Neuronal stem cell (in vitro differentiated cells): ENCODE results near the gene ARHGEF28.

Experiments
- DNase-seq: peaks from one replicate; pipeline ENCODE4 v3.0.0-alpha.2; 2013; ENCODE audit warnings: low spot score
- H2AFZ ChIP-seq: one replicate; pipeline ENCODE4 v1.6.1; 2013; ENCODE audit warnings: mild to moderate bottlenecking, low read length, inconsistent platforms
- H2AK5ac ChIP-seq: 2 replicates; pipeline ENCODE4 v1.6.1; 2013; ENCODE audit warnings: low read depth, mild to moderate bottlenecking, inconsistent platforms, low read length, moderate library complexity, mixed read lengths
- H2BK120ac ChIP-seq: 2 replicates; pipeline ENCODE4 v1.6.1; 2013; ENCODE audit warnings: low read depth, mild to moderate bottlenecking, inconsistent platforms, low read length, moderate library complexity, mixed read lengths
- H2BK12ac ChIP-seq: one replicate; pipeline ENCODE4 v1.6.1; 2013; ENCODE audit warnings: low read length, inconsistent platforms
- H2BK15ac ChIP-seq: 2 replicates; pipeline ENCODE4 v1.6.1; 2013; ENCODE audit warnings: mild to moderate bottlenecking, low read length, inconsistent platforms, mixed read lengths
- H2BK5ac ChIP-seq: one replicate; pipeline ENCODE4 v1.6.1; 2013; ENCODE audit warnings: inconsistent platforms, mild to moderate bottlenecking, low read length, moderate library complexity
- H3K14ac ChIP-seq: one replicate; pipeline ENCODE4 v1.6.1; 2013; ENCODE audit warnings: low read length, inconsistent platforms
- H3K18ac ChIP-seq: 2 replicates; pipeline ENCODE4 v1.6.1; 2013; ENCODE audit warnings: low read length, inconsistent platforms
- H3K23ac ChIP-seq: 2 replicates; pipeline ENCODE4 v1.6.1; 2013; ENCODE audit warnings: low read depth, mild to moderate bottlenecking, mixed read lengths, low read length, inconsistent platforms; ENCODE audit not compliant: poor library complexity
- H3K27ac ChIP-seq: replicated peaks from 3 replicates; pipeline ENCODE4 v1.5.1; 2013; ENCODE audit warnings: low read length, inconsistent platforms
- H3K27me3 ChIP-seq, 3 experiments: 2 replicates each; pipeline ENCODE4 v1.6.1; 2013; ENCODE audit warnings: low read length in 3 of 3, mild to moderate bottlenecking in 2 of 3, inconsistent platforms in 1 of 3, low read depth in 1 of 3, mixed read lengths in 1 of 3, moderate library complexity in 1 of 3; ENCODE audit not compliant: control insufficient read depth in 3 of 3, insufficient read depth in 3 of 3
- H3K36me3 ChIP-seq, 2 donors: replicated peaks in 1 of 2; 2 replicates each; pipeline ENCODE4 v1.6.1; 2013; ENCODE audit warnings: low read length in 2 of 2; ENCODE audit not compliant: control insufficient read depth in 2 of 2, insufficient read depth in 2 of 2
- H3K4ac ChIP-seq: 2 replicates; pipeline ENCODE4 v1.6.1; 2013; ENCODE audit warnings: inconsistent platforms, mild to moderate bottlenecking, low read length, moderate library complexity
- H3K4me1 ChIP-seq, 2 donors: 1 replicate in 1 of 2; 2 replicates in 1 of 2; pipeline ENCODE4 v1.6.1; 2013; ENCODE audit warnings: low read length in 2 of 2, low read depth in 1 of 2; ENCODE audit not compliant: control insufficient read depth in 2 of 2, insufficient read depth in 1 of 2
- H3K4me2 ChIP-seq: one replicate; pipeline ENCODE4 v1.6.1; 2013; ENCODE audit warnings: mild to moderate bottlenecking, low read length, inconsistent platforms; ENCODE audit not compliant: insufficient read depth, poor library complexity, severe bottlenecking
- H3K4me3 ChIP-seq, 2 donors: 2 replicates each; pipeline ENCODE4 v1.5.1; 2013; ENCODE audit warnings: low read length in 2 of 2, mild to moderate bottlenecking in 2 of 2, inconsistent platforms in 1 of 2, moderate library complexity in 1 of 2
- H3K79me1 ChIP-seq: one replicate; pipeline ENCODE4 v1.6.1; 2013; ENCODE audit warnings: low read depth, mild to moderate bottlenecking, inconsistent platforms, low read length, moderate library complexity
- H3K9ac ChIP-seq: one replicate; pipeline ENCODE4 v1.6.1; 2013; ENCODE audit warnings: mild to moderate bottlenecking, low read depth, low read length, inconsistent platforms; ENCODE audit not compliant: poor library complexity
- H3K9me3 ChIP-seq, 2 donors: replicated peaks in 1 of 2; 2 replicates each; pipeline versions ENCODE3 to v1.6.1; 2013; ENCODE audit warnings: low read length in 2 of 2, mild to moderate bottlenecking in 2 of 2, inconsistent platforms in 1 of 2, low read depth in 1 of 2, mixed read lengths in 1 of 2, moderate library complexity in 1 of 2; ENCODE audit not compliant: control insufficient read depth in 2 of 2, insufficient read depth in 1 of 2
- H4K8ac ChIP-seq: one replicate; pipeline ENCODE4 v1.6.1; 2013; ENCODE audit warnings: low read depth, mild to moderate bottlenecking, inconsistent platforms, low read length, moderate library complexity
- H4K91ac ChIP-seq: one replicate; pipeline ENCODE4 v1.6.1; 2013; ENCODE audit warnings: low read length, low read depth, mild to moderate bottlenecking, inconsistent platforms; ENCODE audit not compliant: poor library complexity
- WGBS, 2 donors: extraction: QIAGEN DNeasy Blood & Tissue Kit; methylation state at CpG; one replicate each; pipeline ENCODE4 v1.1.7; 2013; ENCODE audit warnings: missing lambda C conversion rate in 2 of 2, mixed read lengths in 1 of 2; ENCODE audit not compliant: insufficient read length in 2 of 2, insufficient replicate concordance in 1 of 2; ENCODE audit errors: extremely low coverage in 2 of 2; 5-methylcytosine and 5-hydroxymethylcytosine counted together

The ARHGEF28 gene

DNA sequence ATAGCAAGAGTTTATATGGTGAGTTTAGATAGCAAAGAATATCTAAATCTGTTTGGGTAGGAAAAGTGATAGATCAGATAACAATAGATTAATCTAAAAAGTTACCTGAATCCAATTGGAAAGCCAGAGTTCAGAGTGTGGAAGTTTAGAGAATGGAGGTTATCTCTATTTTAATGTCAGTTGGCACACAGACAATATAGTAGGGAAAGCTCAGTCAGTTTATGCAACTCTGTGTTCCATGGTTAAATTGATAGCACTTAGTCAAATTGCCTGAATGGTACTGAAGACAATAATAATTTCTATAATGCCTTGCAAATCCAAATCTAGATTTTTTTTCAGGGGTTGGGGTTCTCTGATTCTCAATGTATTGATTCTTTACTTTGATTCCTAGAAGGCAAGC lies 77.0 kb downstream of the ARHGEF28 start:
- no peaks in the 10 kb centered on the region for H3K27me3 ChIP-seq

GRCh38 chr5:73705364-73705763 lies 79.4 kb downstream of the ARHGEF28 start:
- Histone ChIP-seq H4K8ac (no peak overlapping the region), H4K91ac (no peak overlapping the region), H3K9me3 (no peaks in the 10 kb centered on the region), H3K79me1 (no peaks in the 10 kb centered on the region), H3K14ac (no peak overlapping the region), H2AFZ (no peak overlapping the region), H3K9ac (no peak overlapping the region), H2BK5ac (no peak overlapping the region), H3K36me3 (no peaks in the 10 kb centered on the region), H2BK120ac (no peak overlapping the region), H3K4me2 (no peak overlapping the region), H2BK12ac (no peak overlapping the region), H3K4me3 (no peak overlapping the region), H2AK5ac (no peak overlapping the region), H3K27ac (no peak overlapping the region), H3K4me1 (no peaks in the 10 kb centered on the region), H2BK15ac (no peak overlapping the region), H3K23ac (no peak overlapping the region), H3K27me3 (no peaks in the 10 kb centered on the region), H3K18ac (no peak overlapping the region), H3K4ac (no peak overlapping the region)
- DNase-seq, result no peak

More for the DNA sequence above, 77.0 kb downstream of the ARHGEF28 start:
- Histone ChIP-seq H3K4me1 (no peaks in the 10 kb centered on the region), H3K9me3 (no peaks in the 10 kb centered on the region), H4K91ac (no peak overlapping the region), H3K23ac (no peak overlapping the region), H3K36me3 (no peaks in the 10 kb centered on the region), H2BK120ac (no peak overlapping the region), H3K4me3 (no peak overlapping the region), H3K9ac (no peak overlapping the region), H2AFZ (no peak overlapping the region), H2BK15ac (no peak overlapping the region), H3K79me1 (no peaks in the 10 kb centered on the region), H2BK12ac (no peak overlapping the region), H2BK5ac (no peak overlapping the region), H3K18ac (no peak overlapping the region), H3K27ac (no peak overlapping the region), H3K4me2 (no peak overlapping the region), H3K14ac (no peak overlapping the region), H3K4ac (no peak overlapping the region), H4K8ac (no peak overlapping the region), H2AK5ac (no peak overlapping the region)
- DNase-seq, result no peak

DNA sequence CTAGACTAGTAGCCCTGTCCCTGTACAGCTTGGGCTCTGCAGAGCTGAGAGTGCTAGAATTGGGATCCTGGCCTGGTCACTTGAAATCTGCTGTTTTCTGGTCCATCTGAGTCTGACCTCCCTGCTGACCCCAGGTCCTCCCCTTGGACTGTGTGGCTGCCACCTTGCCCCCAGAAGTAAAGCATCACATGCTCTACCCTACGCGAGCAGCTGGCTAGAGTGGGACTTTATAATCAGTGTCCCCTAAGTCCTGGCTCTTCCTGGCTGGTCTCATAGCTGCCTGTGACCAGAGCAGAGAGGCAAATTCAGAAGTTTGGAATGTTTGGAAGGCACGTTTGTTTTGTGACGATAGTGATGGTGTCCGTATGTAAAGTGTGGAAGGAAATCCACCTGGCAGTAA lies 81.0 kb downstream of the ARHGEF28 start:
- H3K23ac ChIP-seq, result no peak overlapping the region
- no peak overlapping the region for H3K14ac ChIP-seq
- no peak overlapping the region for H3K9ac ChIP-seq
- no peaks in the 10 kb centered on the region for H3K4me1 ChIP-seq
- no peak overlapping the region for H2AK5ac ChIP-seq
- no peak overlapping the region for H4K91ac ChIP-seq
- no peaks in the 10 kb centered on the region for H3K9me3 ChIP-seq
- no CpG with 5 or more reads among the region's 5 CpGs for WGBS, 2 donors
- H3K79me1 ChIP-seq, result no peaks in the 10 kb centered on the region
- no peak overlapping the region for H3K4me2 ChIP-seq
- H3K36me3 ChIP-seq, result no peaks in the 10 kb centered on the region
- H2BK15ac ChIP-seq, result no peak overlapping the region
- H2BK5ac ChIP-seq, result no peak overlapping the region
- H3K4me3 ChIP-seq, result no peak overlapping the region
- H2BK120ac ChIP-seq, result no peak overlapping the region
- no peak overlapping the region for H3K18ac ChIP-seq
- no peak overlapping the region for H3K4ac ChIP-seq
- DNase-seq, result no peak
- no peak overlapping the region for H3K27ac ChIP-seq
- H2AFZ ChIP-seq, result no peak overlapping the region
- H3K27me3 ChIP-seq, result no peaks in the 10 kb centered on the region
- H4K8ac ChIP-seq, result no peak overlapping the region
- H2BK12ac ChIP-seq, result no peak overlapping the region

GRCh38 chr5:73709536-73710129 lies 83.6 kb downstream of the ARHGEF28 start:
- Histone ChIP-seq H4K8ac (no peak overlapping the region), H3K14ac (no peak overlapping the region), H3K4me1 (no peaks in the 10 kb centered on the region), H3K9me3 (no peaks in the 10 kb centered on the region), H3K4ac (no peak overlapping the region), H3K18ac (no peak overlapping the region), H2BK15ac (no peak overlapping the region), H4K91ac (no peak overlapping the region), H3K4me3 (peak overlapping the region in 1 of 2 donors; percentile 47), H3K9ac (no peak overlapping the region), H3K23ac (no peak overlapping the region), H2AK5ac (no peak overlapping the region), H2BK5ac (no peak overlapping the region), H3K36me3 (no peaks in the 10 kb centered on the region), H3K27ac (no peak overlapping the region), H2BK120ac (no peak overlapping the region), H3K79me1 (no peaks in the 10 kb centered on the region), H3K27me3 (no peaks in the 10 kb centered on the region), H3K4me2 (no peak overlapping the region), H2BK12ac (no peak overlapping the region), H2AFZ (no peak overlapping the region)
- no peak for DNase-seq
- whole genome bisulfite sequencing, 2 donors, result no CpG with 5 or more reads among the region's 5 CpGs
